ENCODE measurements around the gene KMT2E. TPM values are rescaled to one million over a fixed set of nuclear protein-coding genes. Genes with fewer than 3 reads are reported as not detected.

The KMT2E gene
- 40.2 TPM for total RNA-seq
- long read RNA-seq, partial matches to known transcripts = 2 of 11 reads
- long read RNA-seq, other reads (novel, unspliced or antisense) = 9 of 11 reads

DNA sequence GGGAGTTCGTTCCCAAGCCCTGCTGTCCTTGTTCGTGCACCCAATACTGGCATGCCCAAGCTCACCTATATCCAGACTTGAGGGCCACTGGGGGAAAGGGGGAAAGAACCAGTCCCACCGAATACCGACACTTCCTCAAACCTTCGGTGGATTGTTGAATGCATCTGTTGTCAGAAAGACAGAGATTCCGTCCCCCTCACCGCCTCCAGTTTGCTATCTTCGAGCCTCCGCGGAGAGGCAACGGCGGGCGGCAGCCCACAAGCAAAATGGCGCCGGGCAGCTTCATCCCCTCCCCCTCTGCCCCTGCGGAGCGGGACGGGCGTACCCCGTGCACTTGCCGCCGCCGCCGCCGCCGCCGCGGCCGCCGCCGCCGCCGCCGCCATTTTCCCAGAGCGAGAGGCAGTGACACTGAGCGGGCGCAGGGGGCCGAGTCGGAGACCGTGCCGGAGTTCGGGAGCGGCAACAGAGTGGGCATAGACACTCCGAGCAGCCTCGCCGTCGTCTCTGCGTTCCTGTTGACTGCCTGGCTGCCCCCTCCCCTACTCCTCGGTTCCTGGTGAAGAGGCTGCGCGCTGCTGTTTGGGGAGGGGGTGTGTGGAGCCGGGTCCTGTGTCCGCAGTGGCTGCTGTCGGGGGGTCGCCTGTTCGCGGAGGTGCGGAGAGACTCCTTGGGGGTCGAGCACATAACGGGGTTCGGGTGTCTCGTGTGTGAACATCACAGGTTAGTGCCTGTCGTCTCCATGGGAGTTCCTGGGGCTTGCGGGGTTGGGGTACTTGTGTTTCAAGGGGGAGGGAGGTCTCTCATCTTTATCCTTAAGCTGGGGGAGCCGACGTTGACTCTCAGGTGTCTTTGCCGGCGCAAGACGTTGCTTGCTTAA is at the start of gene KMT2E:
KMT2E (plus strand) TSS at position 390 of the 877 bp plus-strand sequence. CDS start 26,748 bp downstream, outside the sequence.
- peak within 1 kb of the TSS; percentile 100 for H3K27ac ChIP-seq (replicated peaks)
- peak within 1 kb of the TSS; percentile 75 for H3K4me3 ChIP-seq
- TF ChIP-seq, protein P1, sequence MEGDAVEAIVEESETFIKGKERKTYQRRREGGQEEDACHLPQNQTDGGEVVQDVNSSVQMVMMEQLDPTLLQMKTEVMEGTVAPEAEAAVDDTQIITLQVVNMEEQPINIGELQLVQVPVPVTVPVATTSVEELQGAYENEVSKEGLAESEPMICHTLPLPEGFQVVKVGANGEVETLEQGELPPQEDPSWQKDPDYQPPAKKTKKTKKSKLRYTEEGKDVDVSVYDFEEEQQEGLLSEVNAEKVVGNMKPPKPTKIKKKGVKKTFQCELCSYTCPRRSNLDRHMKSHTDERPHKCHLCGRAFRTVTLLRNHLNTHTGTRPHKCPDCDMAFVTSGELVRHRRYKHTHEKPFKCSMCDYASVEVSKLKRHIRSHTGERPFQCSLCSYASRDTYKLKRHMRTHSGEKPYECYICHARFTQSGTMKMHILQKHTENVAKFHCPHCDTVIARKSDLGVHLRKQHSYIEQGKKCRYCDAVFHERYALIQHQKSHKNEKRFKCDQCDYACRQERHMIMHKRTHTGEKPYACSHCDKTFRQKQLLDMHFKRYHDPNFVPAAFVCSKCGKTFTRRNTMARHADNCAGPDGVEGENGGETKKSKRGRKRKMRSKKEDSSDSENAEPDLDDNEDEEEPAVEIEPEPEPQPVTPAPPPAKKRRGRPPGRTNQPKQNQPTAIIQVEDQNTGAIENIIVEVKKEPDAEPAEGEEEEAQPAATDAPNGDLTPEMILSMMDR (IDR thresholded peaks at IDR 0.05; ENCODE audit: borderline replicate concordance) = no peak
- no peaks in the 10 kb centered on the region for H3K27me3 ChIP-seq (ENCODE audit: low read depth)
- H3K36me3 ChIP-seq = no peaks in the 10 kb centered on the region
- H3K4me1 ChIP-seq = peaks cover 72% of the 10 kb centered on the region
- intact Hi-C loops (cut with micrococcal nuclease) = no loop called here
- peak; percentile 90 for DNase-seq
- no peaks in the 10 kb centered on the region for H3K9me3 ChIP-seq (replicated peaks)

- H3K27ac ChIP-seq (replicated peaks) = peak overlapping the region; percentile 78
- DNase-seq = no peak
- intact Hi-C loops (cut with micrococcal nuclease) = no loop called here
These were observed 49.3 kb upstream of the KMT2E start for GRCh38 chr7:104964626-104965236.

DNA sequence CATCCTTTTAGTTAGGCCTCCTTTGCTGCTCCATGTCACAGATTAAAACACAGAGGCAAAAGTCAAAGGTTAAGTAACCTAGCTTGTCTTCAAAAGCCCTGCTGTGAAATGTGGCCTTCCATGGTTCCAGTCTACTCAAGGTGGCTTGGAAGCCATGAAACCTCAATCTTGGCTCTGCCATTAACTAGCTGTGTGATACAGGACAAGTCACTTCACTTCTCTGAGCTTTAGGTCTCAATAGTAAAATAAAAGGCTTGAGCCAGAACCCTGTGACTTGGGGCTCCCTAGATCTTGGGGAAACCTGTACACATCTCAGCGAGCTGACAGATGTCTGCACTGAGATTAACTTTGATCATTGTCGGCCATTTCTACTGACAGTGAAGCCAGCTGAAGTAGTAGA is 48.0 kb upstream of the KMT2E start:
- no peak for DNase-seq
- Histone ChIP-seq H3K27ac (replicated peaks) (no peak overlapping the region), H3K27me3 (ENCODE audit: low read depth) (no peaks in the 10 kb centered on the region), H3K4me1 (peaks cover 41% of the 10 kb centered on the region), H3K9me3 (replicated peaks) (no peaks in the 10 kb centered on the region), H3K36me3 (no peaks in the 10 kb centered on the region), H3K4me3 (no peak overlapping the region)
- intact Hi-C loops (cut with micrococcal nuclease) = no loop called here
- TF ChIP-seq, protein P1 (IDR thresholded peaks at IDR 0.05; ENCODE audit: borderline replicate concordance) = no peak

More at GRCh38 chr7:104964626-104965236, 49.3 kb upstream of the KMT2E start:
- TF ChIP-seq, protein P1 (IDR thresholded peaks at IDR 0.05; ENCODE audit: borderline replicate concordance) = no peak
- no peaks in the 10 kb centered on the region for H3K36me3 ChIP-seq
- no peaks in the 10 kb centered on the region for H3K9me3 ChIP-seq (replicated peaks)
- H3K27me3 ChIP-seq (ENCODE audit: low read depth) = no peaks in the 10 kb centered on the region
- H3K4me3 ChIP-seq = no peak overlapping the region
- peaks cover 47% of the 10 kb centered on the region for H3K4me1 ChIP-seq

GRCh38 chr7:104967088-104967487 is 46.9 kb upstream of the KMT2E start:
- no peak for DNase-seq
- H3K36me3 ChIP-seq = no peaks in the 10 kb centered on the region
- no peaks in the 10 kb centered on the region for H3K9me3 ChIP-seq (replicated peaks)
- H3K4me1 ChIP-seq = peaks cover 43% of the 10 kb centered on the region
- peak overlapping the region; percentile 81 for H3K27ac ChIP-seq (replicated peaks)
- intact Hi-C loops (cut with micrococcal nuclease) = no loop called here
- H3K27me3 ChIP-seq (ENCODE audit: low read depth) = no peaks in the 10 kb centered on the region
- TF ChIP-seq, protein P1 (IDR thresholded peaks at IDR 0.05; ENCODE audit: borderline replicate concordance) = no peak
- H3K4me3 ChIP-seq = no peak overlapping the region

DNA sequence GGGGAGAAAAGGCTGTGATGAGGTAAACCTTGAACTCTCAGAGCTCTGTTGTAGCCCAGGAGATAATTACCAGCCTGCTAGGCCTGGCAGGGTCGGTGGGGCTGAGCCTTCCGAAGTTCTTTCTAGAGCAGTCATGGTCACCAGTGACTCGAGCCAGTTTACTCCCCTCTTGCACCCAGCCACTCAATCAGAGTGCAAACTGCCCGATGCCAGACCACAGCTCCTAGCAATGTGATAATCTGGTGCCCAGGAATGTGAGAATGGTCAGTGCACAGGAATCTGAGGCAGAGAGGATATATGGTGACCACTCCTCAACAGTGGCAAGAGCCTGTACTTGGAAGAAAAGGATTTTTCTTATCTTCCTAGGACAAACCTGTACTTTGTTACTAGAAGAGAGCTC is 46.4 kb upstream of the KMT2E start:
- intact Hi-C loops (cut with micrococcal nuclease) = no loop called here
- H3K27ac ChIP-seq (replicated peaks) = peak overlapping the region; percentile 81
- H3K36me3 ChIP-seq = no peaks in the 10 kb centered on the region
- H3K27me3 ChIP-seq (ENCODE audit: low read depth) = no peaks in the 10 kb centered on the region
- no peaks in the 10 kb centered on the region for H3K9me3 ChIP-seq (replicated peaks)
- peaks cover 43% of the 10 kb centered on the region for H3K4me1 ChIP-seq
- no peak overlapping the region for H3K4me3 ChIP-seq
- TF ChIP-seq, protein P1 (IDR thresholded peaks at IDR 0.05; ENCODE audit: borderline replicate concordance) = no peak
- DNase-seq = no peak
